ENCODE results near the gene PIGV.

DNA sequence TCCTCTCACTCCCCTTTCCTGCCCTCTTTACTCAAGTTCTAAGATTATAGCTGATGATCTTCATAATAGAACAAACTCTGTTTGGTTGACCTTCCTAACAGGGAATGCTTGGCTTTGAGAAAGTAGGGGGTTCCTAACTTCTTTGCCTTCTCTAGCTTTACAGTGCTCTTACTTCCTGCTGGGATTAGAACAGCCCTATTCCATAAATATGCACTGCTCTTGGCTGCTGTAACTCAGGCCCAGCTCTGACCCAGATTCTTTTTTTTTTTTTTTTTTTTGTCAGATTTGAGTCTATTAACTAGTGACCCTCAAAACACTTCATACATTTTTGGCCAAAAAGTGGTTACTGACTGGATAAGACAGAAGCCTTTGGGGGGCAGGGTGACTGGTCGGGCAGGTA, 39.4 kb upstream of the PIGV start:
- TF ChIP-seq EZH2phosphoT487 (IDR thresholded peaks at IDR 0.05; ENCODE audit: low read length) (no peak), CTCF (IDR thresholded peaks at IDR 0.05; ENCODE audit: low read length) (no peak), EZH2 (optimal IDR thresholded peaks at IDR 0.05; ENCODE audit: low read depth, low read length) (no peak)

Data from MM.1S (cell line).